Epithelial cell of proximal tubule (primary cell): Measurements from ENCODE around the gene PDZRN4. TPM values are rescaled to one million over a fixed set of nuclear protein-coding genes. Genes with fewer than 3 reads are reported as not detected.
A peak's percentile ranks its signal among the peaks of the same experiment; 100 is the strongest.

Experiments used
- DNase-seq: peaks from one replicate; pipeline ENCODE4 v3.0.0-alpha.2; 2011; ENCODE audit warnings: low read depth
- H3K4me3 ChIP-seq: 2 replicates; pipeline ENCODE4 v1.5.1; 2011; ENCODE audit warnings: low read depth, mild to moderate bottlenecking, low read length
- CTCF ChIP-seq: conservative IDR thresholded peaks from 2 replicates; pipeline ENCODE4 v1.5.1; 2012; ENCODE audit warnings: low read depth, mild to moderate bottlenecking, low read length
- total RNA-seq: library from RNA; depleted of rRNA; stranded (reverse); fragments of >200 nt; gene quantifications from 2 replicates; pipeline ENCODE4 v1.2.3, GENCODE V29; 2015

PDZRN4 gene
- total RNA-seq, 1 donor from 2014 or later = not detected

GRCh38 chr12:41367726-41368405, 179.7 kb downstream of the PDZRN4 start:
- peak; percentile 49 for TF ChIP-seq CTCF
- DNase-seq = no peak
- H3K4me3 ChIP-seq = no peak overlapping the region

DNA sequence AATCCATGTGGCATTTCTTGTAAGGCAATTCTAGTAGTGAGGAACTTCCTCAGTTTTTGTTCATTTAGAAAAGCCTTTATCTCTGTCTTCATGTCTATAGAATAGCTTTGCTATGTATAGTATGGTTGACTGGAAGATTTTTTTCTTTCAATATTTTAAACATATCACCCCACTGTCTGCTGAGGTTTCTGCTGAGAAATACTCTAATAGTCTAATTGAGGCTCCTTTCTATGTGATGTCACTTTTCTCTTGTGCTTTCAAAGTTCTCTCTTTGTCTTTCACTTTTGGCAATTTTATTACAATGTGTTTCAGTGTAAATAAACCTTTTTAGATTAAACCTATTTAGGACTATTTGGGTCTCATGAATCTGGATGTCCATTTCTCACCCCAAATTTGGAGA, 192.8 kb downstream of the PDZRN4 start:
- DNase-seq = no peak
- no peak for TF ChIP-seq CTCF
- H3K4me3 ChIP-seq = no peak overlapping the region

DNA sequence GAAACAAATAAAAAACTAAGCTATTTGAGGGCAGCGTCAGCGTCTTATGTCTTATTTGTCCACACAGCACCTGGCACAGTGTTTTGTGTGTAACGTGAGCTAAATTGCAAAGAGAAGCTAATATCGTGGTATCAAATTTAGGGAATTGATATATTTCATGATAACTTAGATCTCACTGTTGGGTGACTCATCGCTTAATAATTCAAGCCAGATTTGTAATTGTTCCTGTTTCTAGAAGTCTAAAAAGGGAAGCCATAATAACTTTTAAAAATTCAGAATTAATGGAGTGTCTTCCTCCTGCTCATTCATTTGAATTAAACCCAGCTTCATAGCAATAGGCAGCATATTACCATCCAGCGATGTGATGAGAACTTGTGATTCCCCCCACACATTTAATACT, 214.7 kb downstream of the PDZRN4 start:
- no peak overlapping the region for H3K4me3 ChIP-seq

DNA sequence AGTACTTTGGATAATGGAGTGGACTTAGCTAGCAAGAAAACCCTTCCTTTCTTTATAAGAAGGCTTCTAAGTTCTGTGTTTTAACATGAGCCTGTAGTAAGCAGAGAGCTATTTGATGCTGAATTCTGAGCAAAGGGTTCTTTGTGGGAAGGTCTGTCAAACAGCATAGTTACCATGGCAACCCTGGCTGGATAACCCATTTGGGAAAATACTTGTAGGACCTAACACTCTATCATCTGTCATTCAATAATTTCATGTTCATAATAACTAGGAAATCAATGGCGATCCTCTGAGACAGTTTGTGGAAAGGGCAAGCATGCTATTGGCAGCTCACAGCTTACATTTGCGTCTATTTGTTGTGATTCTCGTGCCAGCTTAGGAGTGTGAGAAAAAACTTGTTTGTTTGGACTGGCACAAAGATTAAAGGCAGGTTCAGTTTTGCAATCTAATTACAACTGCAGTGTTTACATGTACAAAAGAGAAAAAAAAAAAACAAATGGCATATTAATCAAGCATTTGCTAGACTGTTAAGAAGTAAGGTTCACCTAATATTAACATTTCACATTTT, 219.2 kb downstream of the PDZRN4 start:
- DNase-seq = no peak
- no peak for TF ChIP-seq CTCF
- no peak overlapping the region for H3K4me3 ChIP-seq

More for the DNA sequence above, 214.7 kb downstream of the PDZRN4 start:
- DNase-seq = no peak
- TF ChIP-seq CTCF = no peak

DNA sequence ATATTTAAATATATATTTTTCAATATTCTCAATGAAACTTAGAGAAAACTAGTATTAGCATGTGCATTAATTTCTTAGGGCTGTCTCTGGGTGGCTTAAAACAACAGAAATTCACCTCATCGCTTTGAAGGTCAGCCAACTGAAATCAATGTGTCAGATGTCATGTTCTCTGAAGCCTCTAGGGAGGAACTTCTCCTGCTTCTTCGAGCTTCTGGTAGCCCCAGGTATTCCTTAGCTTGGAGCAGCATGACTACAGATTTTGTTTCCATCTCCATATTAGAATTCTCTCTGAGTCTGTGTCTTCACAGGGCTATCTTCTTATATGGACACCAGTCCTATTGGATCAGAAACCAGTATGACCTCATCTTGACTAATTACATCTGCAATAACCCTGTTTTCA, 221.5 kb downstream of the PDZRN4 start:
- DNase-seq = no peak
- H3K4me3 ChIP-seq = no peak overlapping the region
- peak; percentile 8 for TF ChIP-seq CTCF

DNA sequence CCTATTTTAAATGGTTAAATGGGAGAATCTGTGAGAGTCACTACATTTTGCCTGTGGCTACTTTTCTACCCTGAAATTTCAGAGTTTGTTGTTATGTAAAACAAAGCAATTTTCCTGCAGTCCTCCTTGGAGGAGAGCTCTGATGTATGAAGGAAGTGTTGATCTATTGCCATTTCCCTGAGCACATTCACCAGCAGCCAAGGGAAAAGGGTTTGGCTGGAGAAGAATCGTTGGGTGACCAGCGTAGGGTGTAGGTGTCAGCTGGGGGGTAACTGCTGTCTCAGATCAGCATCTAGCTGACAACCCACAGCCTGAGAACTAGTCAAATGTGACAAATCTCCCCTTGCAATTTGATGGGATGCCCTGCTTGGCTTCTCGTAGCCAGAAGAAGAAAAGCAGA, 230.5 kb downstream of the PDZRN4 start:
- no peak for TF ChIP-seq CTCF
- H3K4me3 ChIP-seq = no peak overlapping the region
- DNase-seq = no peak
